HCT116 (cell line): ENCODE results near the gene LRSAM1. TPM values are rescaled to one million over a fixed set of nuclear protein-coding genes. Genes with fewer than 3 reads are reported as not detected.

Experiments used
- ATAC-seq: fragments of 200-7000 bp; cut with Tn5 transposase; 2 replicates; pipeline ENCODE4 v1.9.1; 2020; ENCODE audit warnings: mild to moderate bottlenecking, moderate library complexity
- BruUV-seq: library from RNA; stranded (reverse); fragments of 400-500 nt; replicated peaks from 2 replicates; lab custom pipeline; 2021; lab: Mats Ljungman, UMichigan
- CTCF ChIA-PET: fragments of 300-600 bp; sonication (Branson Sonifier 250); formaldehyde crosslinking; loops from one replicate; lab custom pipeline; 2021; ENCODE audit warnings: antibody characterized with exemption; lab: Charles Lee
- POLR2A ChIA-PET: fragments of 300-600, 350-600 bp; sonication (Branson Sonifier 250); formaldehyde crosslinking; loops from one replicate; lab custom pipeline; 2021; ENCODE audit warnings: antibody characterized with exemption; lab: Charles Lee
- RAD21 ChIA-PET, 2 experiments: fragments of 300-600 bp; sonication (Branson Sonifier 250); formaldehyde crosslinking; loops; one replicate each; lab custom pipeline; 2023; ENCODE audit warnings: low total read pairs in 2 of 2; ENCODE audit not compliant: uncharacterized antibody in 2 of 2, unreplicated experiment in 2 of 2, low non-redundant PET in 1 of 2; lab: Charles Lee
- DNase-seq: peaks from one replicate; pipeline ENCODE4 v3.0.0-alpha.2; 2010; ENCODE audit warnings: low read depth, low spot score
- H2AFZ ChIP-seq: fragments of 200-600 bp; shearing (Covaris generic), sonication (generic); 2 replicates; pipeline ENCODE4 v1.6.1; 2017; ENCODE audit warnings: low read depth, mixed run types, mixed read lengths, antibody characterized with exemption, low read length; ENCODE audit not compliant: poor library complexity, severe bottlenecking
- H3K27ac ChIP-seq: 2 replicates; pipeline ENCODE4 v1.5.1; 2012; ENCODE audit warnings: low read depth, low read length
- H3K27me3 ChIP-seq: fragments of 200-600 bp; sonication (generic); 2 replicates; pipeline ENCODE4 v1.6.1; 2016; ENCODE audit warnings: mixed run types, low read length, mixed read lengths; ENCODE audit not compliant: insufficient read depth
- H3K36me3 ChIP-seq, 2 experiments: fragments of 200-500 bp in 1 of 2; fragments of 200-600 bp in 1 of 2; sonication (Bioruptor generic) in 1 of 2; sonication (generic) in 1 of 2; 2 replicates each; pipeline versions ENCODE4 v1.5.1 to v1.6.1; 2014 to 2016; ENCODE audit warnings: low read length in 2 of 2, inconsistent platforms in 1 of 2, mixed read lengths in 1 of 2, mixed run types in 1 of 2; ENCODE audit not compliant: insufficient read depth in 2 of 2, control insufficient read depth in 1 of 2
- H3K4me1 ChIP-seq, 2 experiments: fragments of 200-600 bp in 1 of 2; sonication (generic) in 1 of 2; 2 replicates each; pipeline versions ENCODE4 v1.5.1 to v1.6.1; 2012 to 2017; ENCODE audit warnings: low read length in 2 of 2, inconsistent platforms in 1 of 2, mild to moderate bottlenecking in 1 of 2, mixed read lengths in 1 of 2, mixed run types in 1 of 2, moderate library complexity in 1 of 2; ENCODE audit not compliant: insufficient read depth in 2 of 2, control insufficient read depth in 1 of 2
- H3K4me2 ChIP-seq: fragments of 200-600 bp; sonication (generic); 2 replicates; pipeline ENCODE4 v1.6.1; 2017; ENCODE audit warnings: mixed run types, low read length, mixed read lengths
- H3K4me3 ChIP-seq, 2 experiments: fragments of 200-600 bp in 1 of 2; sonication (generic) in 1 of 2; replicated peaks in 1 of 2; 2 replicates each; pipeline ENCODE4 v1.5.1; 2011 to 2016; ENCODE audit warnings: low read length in 2 of 2, control low read depth in 1 of 2, low read depth in 1 of 2, mild to moderate bottlenecking in 1 of 2, mixed read lengths in 1 of 2, mixed run types in 1 of 2
- H3K79me2 ChIP-seq: fragments of 200-600 bp; sonication (generic); 2 replicates; pipeline ENCODE4 v1.6.1; 2017; ENCODE audit warnings: mild to moderate bottlenecking, mixed run types, low read length, moderate library complexity, mixed read lengths; ENCODE audit not compliant: insufficient read depth
- H3K9ac ChIP-seq: fragments of 200-600 bp; sonication (generic); 2 replicates; pipeline ENCODE4 v1.6.1; 2016; ENCODE audit warnings: low read length, mixed read lengths
- H3K9me2 ChIP-seq: fragments of 200-600 bp; sonication (generic), shearing (Covaris generic); 2 replicates; pipeline ENCODE4 v1.6.1; 2017; ENCODE audit warnings: mixed run types, mild to moderate bottlenecking, moderate library complexity; ENCODE audit not compliant: insufficient read depth
- H3K9me3 ChIP-seq, 2 experiments: fragments of 200-500 bp in 1 of 2; fragments of 200-600 bp in 1 of 2; sonication (Bioruptor generic) in 1 of 2; sonication (generic) in 1 of 2; 2 replicates each; pipeline ENCODE4 v1.6.1; 2014 to 2017; ENCODE audit warnings: low read length in 2 of 2, mixed read lengths in 2 of 2, inconsistent platforms in 1 of 2, low read depth in 1 of 2, mild to moderate bottlenecking in 1 of 2, mixed run types in 1 of 2, moderate library complexity in 1 of 2; ENCODE audit not compliant: control insufficient read depth in 1 of 2, insufficient read depth in 1 of 2
- H4K20me1 ChIP-seq: fragments of 200-600 bp; sonication (generic), shearing (Covaris generic); 2 replicates; pipeline ENCODE4 v1.6.1; 2017; ENCODE audit warnings: mixed run types, mild to moderate bottlenecking, moderate library complexity; ENCODE audit not compliant: insufficient read depth
- CBX3 ChIP-seq: IDR thresholded peaks from 2 replicates; pipeline ENCODE4 v1.6.1; 2012; ENCODE audit warnings: low read depth
- EGR1 ChIP-seq: IDR thresholded peaks from 2 replicates; pipeline ENCODE4 v1.6.1; 2012; ENCODE audit warnings: low read depth
- POLR2AphosphoS5 ChIP-seq: IDR thresholded peaks from 2 replicates; pipeline ENCODE4 v1.6.1; 2011; ENCODE audit warnings: mild to moderate bottlenecking, low read depth, low read length, moderate library complexity
- REST ChIP-seq: IDR thresholded peaks from 2 replicates; pipeline ENCODE4 v1.6.1; 2012; ENCODE audit warnings: low read depth
- SIN3A ChIP-seq: IDR thresholded peaks from 2 replicates; pipeline ENCODE4 v1.6.1; 2012; ENCODE audit warnings: low read depth
- ZFX ChIP-seq: fragments of 450-650 bp; IDR thresholded peaks from 2 replicates; pipeline ENCODE4 v1.6.1; 2017
- intact Hi-C: fragments of 100-400 bp; cut with micrococcal nuclease; formaldehyde crosslinking; loops from 2 replicates; pipeline ENCODE4 v1.10.0; 2022
- total RNA-seq: library from RNA; stranded (reverse); gene quantifications from one replicate; pipeline ENCODE4 v1.2.1, GENCODE V29; 2021; ENCODE audit not compliant: unreplicated experiment

LRSAM1 gene
- total RNA-seq, 1 experiment from 2014 or later: 25.9 TPM

- CTCF ChIA-PET: no interaction called here
- H3K9ac ChIP-seq: no peak overlapping the region
- no peaks in the 10 kb centered on the region for H3K27me3 ChIP-seq
- H3K27ac ChIP-seq: no peak overlapping the region
- RAD21 ChIA-PET: no interaction called here
- ATAC-seq (no peak), DNase-seq (no peak)
- H3K4me2 ChIP-seq: no peak overlapping the region
- H3K9me3 ChIP-seq: no peaks in the 10 kb centered on the region
- POLR2A ChIA-PET: no interaction called here
- no peaks in the 10 kb centered on the region for H3K79me2 ChIP-seq
- no peak for TF ChIP-seq CBX3
- TF ChIP-seq POLR2AphosphoS5: 0 out of 2 replicates have a peak, but pooled peaks have one; percentile 16
- H3K9me2 ChIP-seq: no peaks in the 10 kb centered on the region
- H2AFZ ChIP-seq: no peak overlapping the region
- no TSS peak for BruUV-seq
- H3K4me3 ChIP-seq: no peak overlapping the region
- H3K36me3 ChIP-seq: peaks cover 0 to 9% of the 10 kb centered on the region in 2 experiments; a peak in 3 of 4 replicates
- no peaks in the 10 kb centered on the region for H4K20me1 ChIP-seq
- no peaks in the 10 kb centered on the region; a peak in 1 of 4 replicates for H3K4me1 ChIP-seq
- intact Hi-C loops: no loop called here
Observed at GRCh38 chr9:127498298-127498697, 47.0 kb downstream of the LRSAM1 start.

GRCh38 chr9:127500399-127500798 is 49.1 kb downstream of the LRSAM1 start:
- DNase-seq (no peak), ATAC-seq (no peak)
- Histone ChIP-seq H3K9ac (no peak overlapping the region), H3K4me2 (no peak overlapping the region), H3K79me2 (no peaks in the 10 kb centered on the region), H3K27me3 (no peaks in the 10 kb centered on the region), H3K4me1 (peaks cover 0 to 4% of the 10 kb centered on the region in 2 experiments; a peak in 1 of 4 replicates), H3K27ac (no peak overlapping the region), H3K36me3 (peaks cover 0 to 15% of the 10 kb centered on the region in 2 experiments; a peak in 2 of 4 replicates), H3K9me3 (no peaks in the 10 kb centered on the region), H3K9me2 (no peaks in the 10 kb centered on the region), H2AFZ (no peak overlapping the region), H3K4me3 (no peak overlapping the region), H4K20me1 (no peaks in the 10 kb centered on the region)
- no peak for TF ChIP-seq EGR1
- no peak for TF ChIP-seq ZFX
- no peak for TF ChIP-seq SIN3A
- no peak for TF ChIP-seq REST
- RAD21 ChIA-PET: no interaction called here
- no TSS peak for BruUV-seq
- CTCF ChIA-PET: interaction anchor here (1.4 kb wide), 1 partner anchor 86 kb away, joined by 3 read pairs; no protein-coding TSS in a partner anchor
- intact Hi-C loops: no loop called here
- POLR2A ChIA-PET: no interaction called here
